Measurements from ENCODE around the gene TTLL1. TPM values are rescaled to one million over a fixed set of nuclear protein-coding genes. Genes with fewer than 3 reads are reported as not detected.

The TTLL1 gene
- total and polyA plus RNA-seq, 2 donors (not counting 3 experiments of a cell fraction or from before 2014, with no cell fraction given): 9.0 to 17.0 TPM

DNA sequence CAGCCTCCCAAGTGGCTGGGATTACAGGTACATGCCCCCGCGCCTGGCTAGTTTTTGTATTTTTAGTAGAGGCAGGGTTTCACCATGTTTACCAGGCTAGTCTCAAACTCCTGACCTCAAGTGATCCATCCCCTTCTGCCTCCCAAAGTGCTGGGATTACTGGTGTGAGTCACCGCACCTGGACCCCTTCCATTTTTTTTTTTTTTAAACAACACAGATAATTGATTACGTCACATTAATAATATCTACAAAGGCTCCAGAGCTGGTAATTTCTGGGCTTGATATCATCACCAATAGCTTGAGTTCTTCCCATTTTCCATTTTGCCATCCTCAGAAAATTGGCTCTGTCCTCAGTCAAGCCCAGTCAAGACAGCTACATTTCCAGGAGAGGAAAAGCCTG lies 7.2 kb downstream of the TTLL1 start:
- Histone ChIP-seq H3K79me2 (ENCODE audit: control insufficient read depth, insufficient read depth, low read length) (no peaks in the 10 kb centered on the region), H3K4me3 (replicated peaks in 1 of 3; ENCODE audit: insufficient read depth in 1 of 3, low read depth in 1 of 3, low read length in 3 of 3) (no peak overlapping the region), H3K4me1 (ENCODE audit: control insufficient read depth, extremely low read depth, insufficient read depth, low read length) (no peaks in the 10 kb centered on the region), H3K4me2 (ENCODE audit: insufficient read depth, low read length) (no peak overlapping the region), H3K9me1 (replicated peaks; ENCODE audit: control insufficient read depth, extremely low read depth, insufficient read depth, low read length) (no peaks in the 10 kb centered on the region), H2AFZ (ENCODE audit: low read depth, low read length) (no peak overlapping the region), H3K36me3 (ENCODE audit: control insufficient read depth in 2 of 2, extremely low read depth in 1 of 2, insufficient read depth in 2 of 2, low read length in 2 of 2) (no peaks in the 10 kb centered on the region), H4K20me1 (replicated peaks; ENCODE audit: control insufficient read depth, extremely low read depth, insufficient read depth, low read length) (no peaks in the 10 kb centered on the region), H3K27ac (ENCODE audit: insufficient read depth, low read depth, low read length) (no peak overlapping the region), H3K9me3 (replicated peaks; ENCODE audit: control insufficient read depth, insufficient read depth, low read length) (no peaks in the 10 kb centered on the region), H3K9ac (replicated peaks; ENCODE audit: extremely low read depth, insufficient read depth, low read length) (no peak overlapping the region), H3K27me3 (ENCODE audit: control insufficient read depth in 2 of 2, insufficient read depth in 2 of 2, low read length in 2 of 2) (no peaks in the 10 kb centered on the region)
- intact Hi-C loops (cut with micrococcal nuclease): no loop called here
- dilution Hi-C loops (cut with MboI; ENCODE audit: extremely low pct_ligation_motif_present, low sequenced_read_pairs): no loop called here
- TF ChIP-seq FOS (IDR thresholded peaks at IDR 0.05; ENCODE audit: borderline replicate concordance, insufficient read depth, low read length): no peak
- TF ChIP-seq, protein P1, sequence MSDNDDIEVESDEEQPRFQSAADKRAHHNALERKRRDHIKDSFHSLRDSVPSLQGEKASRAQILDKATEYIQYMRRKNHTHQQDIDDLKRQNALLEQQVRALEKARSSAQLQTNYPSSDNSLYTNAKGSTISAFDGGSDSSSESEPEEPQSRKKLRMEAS (IDR thresholded peaks at IDR 0.05; ENCODE audit: insufficient read depth, insufficient read length): no peak
- FAIRE-seq: no peak
- no TSS peak for BruUV-seq (replicated peaks)
- ChIA-PET CTCF (interaction anchor here (1.3 to 2.3 kb wide), 2 partner anchors 21 to 262 kb away, joined by 3 to 8 read pairs; no protein-coding TSS in a partner anchor), POLR2A (no interaction called here)
- DNase-seq (ENCODE audit: low read depth, low spot score): no peak

DNA sequence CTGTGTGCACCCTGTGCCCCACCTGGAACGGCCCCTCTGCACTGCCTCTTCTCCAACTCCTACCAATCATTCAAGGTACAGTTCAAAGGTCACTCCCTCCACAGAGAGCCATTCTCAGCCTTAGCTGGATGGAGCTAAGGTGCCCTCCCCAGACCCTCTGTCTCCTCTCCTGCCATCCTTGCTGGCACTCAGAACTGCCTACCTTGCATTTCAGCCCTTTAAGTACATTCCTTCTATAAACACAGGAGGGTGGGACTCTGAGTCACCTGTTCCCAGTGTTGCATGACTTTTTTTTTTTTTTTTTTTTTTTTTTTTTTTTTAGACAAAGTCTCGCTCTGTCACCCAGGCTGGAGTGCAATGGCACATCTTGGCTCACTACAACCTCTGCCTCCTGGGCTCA lies 8.6 kb downstream of the TTLL1 start:
- H3K79me2 ChIP-seq (ENCODE audit: control insufficient read depth, insufficient read depth, low read length): no peaks in the 10 kb centered on the region
- H3K4me3 ChIP-seq (replicated peaks in 1 of 3; ENCODE audit: insufficient read depth in 1 of 3, low read depth in 1 of 3, low read length in 3 of 3): no peak overlapping the region
- intact Hi-C loops (cut with micrococcal nuclease): no loop called here
- dilution Hi-C loops (cut with MboI; ENCODE audit: extremely low pct_ligation_motif_present, low sequenced_read_pairs): no loop called here
- no peak for TF ChIP-seq POLR2A (IDR thresholded peaks at IDR 0.05; ENCODE audit: low read depth, low read length)
- no peak for TF ChIP-seq MYC (IDR thresholded peaks at IDR 0.05; ENCODE audit: low read depth, low read length)
- no peak for TF ChIP-seq POLR2AphosphoS5 (IDR thresholded peaks at IDR 0.05; ENCODE audit: insufficient read depth, low read depth, low read length)
- TF ChIP-seq, protein P2, sequence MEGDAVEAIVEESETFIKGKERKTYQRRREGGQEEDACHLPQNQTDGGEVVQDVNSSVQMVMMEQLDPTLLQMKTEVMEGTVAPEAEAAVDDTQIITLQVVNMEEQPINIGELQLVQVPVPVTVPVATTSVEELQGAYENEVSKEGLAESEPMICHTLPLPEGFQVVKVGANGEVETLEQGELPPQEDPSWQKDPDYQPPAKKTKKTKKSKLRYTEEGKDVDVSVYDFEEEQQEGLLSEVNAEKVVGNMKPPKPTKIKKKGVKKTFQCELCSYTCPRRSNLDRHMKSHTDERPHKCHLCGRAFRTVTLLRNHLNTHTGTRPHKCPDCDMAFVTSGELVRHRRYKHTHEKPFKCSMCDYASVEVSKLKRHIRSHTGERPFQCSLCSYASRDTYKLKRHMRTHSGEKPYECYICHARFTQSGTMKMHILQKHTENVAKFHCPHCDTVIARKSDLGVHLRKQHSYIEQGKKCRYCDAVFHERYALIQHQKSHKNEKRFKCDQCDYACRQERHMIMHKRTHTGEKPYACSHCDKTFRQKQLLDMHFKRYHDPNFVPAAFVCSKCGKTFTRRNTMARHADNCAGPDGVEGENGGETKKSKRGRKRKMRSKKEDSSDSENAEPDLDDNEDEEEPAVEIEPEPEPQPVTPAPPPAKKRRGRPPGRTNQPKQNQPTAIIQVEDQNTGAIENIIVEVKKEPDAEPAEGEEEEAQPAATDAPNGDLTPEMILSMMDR (IDR thresholded peaks at IDR 0.05; ENCODE audit: extremely low read depth in 1 of 2, insufficient read depth in 1 of 2, low read depth in 1 of 2, low read length in 2 of 2): no peak
- TF ChIP-seq FOS (IDR thresholded peaks at IDR 0.05; ENCODE audit: borderline replicate concordance, insufficient read depth, low read length): no peak
- no peak for TF ChIP-seq GATA2 (IDR thresholded peaks at IDR 0.05; ENCODE audit: insufficient read depth, insufficient read length, low read depth, low read length)
- TF ChIP-seq EZH2 (IDR thresholded peaks at IDR 0.05; ENCODE audit: borderline replicate concordance, low read depth, low read length, severe bottlenecking): no peak
- TF ChIP-seq JUN (IDR thresholded peaks at IDR 0.05; ENCODE audit: borderline replicate concordance, insufficient read depth, insufficient read length, low read depth): no peak
- TF ChIP-seq, protein P1 (IDR thresholded peaks at IDR 0.05; ENCODE audit: insufficient read depth, insufficient read length): no peak
- no peak overlapping the region for H2AFZ ChIP-seq (ENCODE audit: low read depth, low read length)
- BruUV-seq (replicated peaks): no TSS peak
- ChIA-PET POLR2A (no interaction called here), CTCF (interaction anchor here (2.3 kb wide), 1 partner anchor 20 kb away, joined by 8 read pairs; no protein-coding TSS in a partner anchor)
- H3K9ac ChIP-seq (replicated peaks; ENCODE audit: extremely low read depth, insufficient read depth, low read length): no peak overlapping the region
- no peaks in the 10 kb centered on the region for H3K27me3 ChIP-seq (ENCODE audit: control insufficient read depth in 2 of 2, insufficient read depth in 2 of 2, low read length in 2 of 2)
- H3K9me1 ChIP-seq (replicated peaks; ENCODE audit: control insufficient read depth, extremely low read depth, insufficient read depth, low read length): no peaks in the 10 kb centered on the region
- no peak overlapping the region for H3K27ac ChIP-seq (ENCODE audit: insufficient read depth, low read depth, low read length)
- H3K4me2 ChIP-seq (ENCODE audit: insufficient read depth, low read length): no peak overlapping the region
- no peak for DNase-seq (ENCODE audit: low read depth, low spot score)
- no peak for FAIRE-seq
- no peaks in the 10 kb centered on the region for H3K9me3 ChIP-seq (replicated peaks; ENCODE audit: control insufficient read depth, insufficient read depth, low read length)
- no peaks in the 10 kb centered on the region for H4K20me1 ChIP-seq (replicated peaks; ENCODE audit: control insufficient read depth, extremely low read depth, insufficient read depth, low read length)
- H3K4me1 ChIP-seq (ENCODE audit: control insufficient read depth, extremely low read depth, insufficient read depth, low read length): no peaks in the 10 kb centered on the region
- H3K36me3 ChIP-seq (ENCODE audit: control insufficient read depth in 2 of 2, extremely low read depth in 1 of 2, insufficient read depth in 2 of 2, low read length in 2 of 2): no peaks in the 10 kb centered on the region
